Loucy (cell line): Measurements from ENCODE around the gene EIF1.

Experiments
- H2AFZ ChIP-seq: fragments of 200-600 bp; sonication (generic); 2 replicates; pipeline ENCODE4 v1.6.0; 2016; ENCODE audit warnings: antibody characterized with exemption, mild to moderate bottlenecking, low read length, moderate library complexity
- H3F3A ChIP-seq: fragments of 200-600 bp; 2 replicates; pipeline ENCODE4 v1.6.0; 2016; ENCODE audit warnings: antibody characterized with exemption, low read depth, mild to moderate bottlenecking
- H3K27me3 ChIP-seq: fragments of 200-600 bp; sonication (generic); 2 replicates; pipeline ENCODE4 v1.6.1; 2014; ENCODE audit warnings: low read length, mild to moderate bottlenecking; ENCODE audit not compliant: insufficient read depth, poor library complexity, severe bottlenecking
- H3K36me3 ChIP-seq: fragments of 200-600 bp; sonication (generic); 2 replicates; pipeline ENCODE4 v1.6.1; 2016; ENCODE audit warnings: low read length; ENCODE audit not compliant: insufficient read depth
- H3K4me1 ChIP-seq: fragments of 200-600 bp; sonication (generic); 2 replicates; pipeline ENCODE4 v1.5.1; 2014; ENCODE audit warnings: low read length, mild to moderate bottlenecking; ENCODE audit not compliant: insufficient read depth, poor library complexity, severe bottlenecking
- H3K4me2 ChIP-seq: fragments of 200-600 bp; sonication (generic); 2 replicates; pipeline ENCODE4 v1.6.0; 2014; ENCODE audit warnings: antibody characterized with exemption, low read length, low read depth, mild to moderate bottlenecking; ENCODE audit not compliant: poor library complexity, severe bottlenecking
- H3K4me3 ChIP-seq: fragments of 200-600 bp; sonication (generic); 2 replicates; pipeline ENCODE4 v1.5.1; 2014; ENCODE audit warnings: low read length, mild to moderate bottlenecking, mixed read lengths; ENCODE audit not compliant: poor library complexity, severe bottlenecking
- H3K79me2 ChIP-seq: fragments of 200-600 bp; sonication (generic); 2 replicates; pipeline ENCODE4 v1.6.1; 2014; ENCODE audit warnings: low read length; ENCODE audit not compliant: insufficient read depth
- H3K9ac ChIP-seq: fragments of 200-600 bp; sonication (generic); 2 replicates; pipeline ENCODE4 v1.6.0; 2014; ENCODE audit warnings: mild to moderate bottlenecking, low read depth, low read length, moderate library complexity; ENCODE audit not compliant: poor library complexity, severe bottlenecking
- H3K9me2 ChIP-seq: fragments of 200-600 bp; sonication (generic); replicated peaks from 2 replicates; pipeline ENCODE4 v1.6.1; 2016; ENCODE audit warnings: low read depth, low read length, mixed read lengths
- H3K9me3 ChIP-seq: fragments of 200-600 bp; sonication (generic); 2 replicates; pipeline ENCODE4 v1.6.1; 2014; ENCODE audit warnings: mild to moderate bottlenecking, antibody characterized with exemption, low read length, low read depth; ENCODE audit not compliant: insufficient read depth
- H4K20me1 ChIP-seq: fragments of 200-600 bp; sonication (generic); 2 replicates; pipeline ENCODE4 v1.6.0; 2014; ENCODE audit warnings: antibody characterized with exemption, low read length, mild to moderate bottlenecking; ENCODE audit not compliant: insufficient read depth, poor library complexity, severe bottlenecking
- EZH2phosphoT487 ChIP-seq: fragments of 200-600 bp; IDR thresholded peaks from 2 replicates; pipeline ENCODE4 v1.6.1; 2018; ENCODE audit warnings: antibody characterized with exemption, mild to moderate bottlenecking, moderate library complexity, borderline replicate concordance
- TF ChIP-seq, protein P1 (sequence below): fragments of 200-600 bp; sonication (generic); conservative IDR thresholded peaks from 2 replicates; pipeline ENCODE4 v1.5.1; 2014; ENCODE audit warnings: mild to moderate bottlenecking, antibody characterized with exemption, low read length

The EIF1 gene

DNA sequence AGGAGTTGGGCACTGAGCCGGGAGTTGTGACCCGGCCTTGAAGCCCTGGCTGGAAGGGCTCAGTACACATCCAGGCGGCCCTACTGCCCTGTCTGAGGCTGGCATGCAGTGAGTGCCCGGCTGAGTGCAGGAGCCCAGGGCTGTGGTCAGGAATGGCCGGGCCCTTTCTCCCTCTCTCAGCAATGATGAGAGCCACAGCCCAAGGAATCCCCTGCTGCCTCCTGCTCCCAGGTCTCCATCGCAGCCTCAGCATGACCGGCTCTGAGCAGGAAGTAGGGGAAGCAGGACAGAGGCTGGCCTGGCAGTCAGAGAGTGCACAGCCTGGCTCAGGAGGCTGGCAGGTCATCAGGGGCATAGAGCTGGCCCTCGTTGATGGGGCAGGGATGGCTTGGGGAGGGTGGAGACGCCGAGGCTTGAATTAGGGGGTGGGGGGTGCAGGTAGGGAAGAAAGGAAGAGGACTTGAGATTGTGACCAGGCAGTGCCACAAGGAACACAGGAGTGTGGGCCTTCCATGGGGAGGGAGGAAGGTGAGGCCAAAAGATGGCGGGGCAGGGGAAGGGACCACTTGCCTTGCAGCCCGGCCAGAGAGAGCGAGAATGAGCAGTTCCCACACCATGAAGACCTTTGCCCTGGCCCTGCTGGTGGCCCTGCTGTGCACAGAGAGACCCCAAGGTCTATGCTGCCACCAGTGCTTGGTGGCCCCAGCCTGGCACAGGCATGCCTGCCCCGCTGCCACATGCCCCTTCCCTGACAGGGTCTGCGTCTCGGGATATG lies 32.2 kb upstream of the EIF1 start:
- no peak overlapping the region for H3K4me2 ChIP-seq
- no peaks in the 10 kb centered on the region for H3K9me2 ChIP-seq
- H2AFZ ChIP-seq = no peak overlapping the region
- no peaks in the 10 kb centered on the region for H3K9me3 ChIP-seq
- H3K79me2 ChIP-seq = no peaks in the 10 kb centered on the region
- no peak for TF ChIP-seq EZH2phosphoT487
- TF ChIP-seq, protein P1, sequence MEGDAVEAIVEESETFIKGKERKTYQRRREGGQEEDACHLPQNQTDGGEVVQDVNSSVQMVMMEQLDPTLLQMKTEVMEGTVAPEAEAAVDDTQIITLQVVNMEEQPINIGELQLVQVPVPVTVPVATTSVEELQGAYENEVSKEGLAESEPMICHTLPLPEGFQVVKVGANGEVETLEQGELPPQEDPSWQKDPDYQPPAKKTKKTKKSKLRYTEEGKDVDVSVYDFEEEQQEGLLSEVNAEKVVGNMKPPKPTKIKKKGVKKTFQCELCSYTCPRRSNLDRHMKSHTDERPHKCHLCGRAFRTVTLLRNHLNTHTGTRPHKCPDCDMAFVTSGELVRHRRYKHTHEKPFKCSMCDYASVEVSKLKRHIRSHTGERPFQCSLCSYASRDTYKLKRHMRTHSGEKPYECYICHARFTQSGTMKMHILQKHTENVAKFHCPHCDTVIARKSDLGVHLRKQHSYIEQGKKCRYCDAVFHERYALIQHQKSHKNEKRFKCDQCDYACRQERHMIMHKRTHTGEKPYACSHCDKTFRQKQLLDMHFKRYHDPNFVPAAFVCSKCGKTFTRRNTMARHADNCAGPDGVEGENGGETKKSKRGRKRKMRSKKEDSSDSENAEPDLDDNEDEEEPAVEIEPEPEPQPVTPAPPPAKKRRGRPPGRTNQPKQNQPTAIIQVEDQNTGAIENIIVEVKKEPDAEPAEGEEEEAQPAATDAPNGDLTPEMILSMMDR = no peak
- H3K27me3 ChIP-seq = no peaks in the 10 kb centered on the region
- no peak overlapping the region for H3K9ac ChIP-seq
- no peaks in the 10 kb centered on the region for H3K4me1 ChIP-seq
- H3F3A ChIP-seq = no peaks in the 10 kb centered on the region
- no peak overlapping the region for H3K4me3 ChIP-seq
- H4K20me1 ChIP-seq = no peaks in the 10 kb centered on the region
- H3K36me3 ChIP-seq = no peaks in the 10 kb centered on the region

- H3K4me1 ChIP-seq = no peaks in the 10 kb centered on the region
- H3F3A ChIP-seq = no peaks in the 10 kb centered on the region
- no peaks in the 10 kb centered on the region for H3K27me3 ChIP-seq
- H2AFZ ChIP-seq = no peak overlapping the region
- TF ChIP-seq, protein P1 = no peak
- no peak overlapping the region for H3K4me3 ChIP-seq
- no peaks in the 10 kb centered on the region for H3K9me3 ChIP-seq
- no peak overlapping the region for H3K4me2 ChIP-seq
- no peaks in the 10 kb centered on the region for H3K36me3 ChIP-seq
- H3K79me2 ChIP-seq = no peaks in the 10 kb centered on the region
- no peaks in the 10 kb centered on the region for H3K9me2 ChIP-seq
- no peak overlapping the region for H3K9ac ChIP-seq
- H4K20me1 ChIP-seq = no peaks in the 10 kb centered on the region
Observed at GRCh38 chr17:41657176-41657754, 31.4 kb upstream of the EIF1 start.

- Histone ChIP-seq H3K4me3 (no peak overlapping the region), H2AFZ (no peak overlapping the region), H3K4me1 (no peaks in the 10 kb centered on the region), H3K9me3 (no peaks in the 10 kb centered on the region), H3K4me2 (no peak overlapping the region), H4K20me1 (no peaks in the 10 kb centered on the region), H3K79me2 (no peaks in the 10 kb centered on the region), H3K9ac (no peak overlapping the region), H3F3A (no peaks in the 10 kb centered on the region), H3K27me3 (no peaks in the 10 kb centered on the region), H3K9me2 (no peaks in the 10 kb centered on the region), H3K36me3 (no peaks in the 10 kb centered on the region)
- TF ChIP-seq EZH2phosphoT487 = no peak
- TF ChIP-seq, protein P1 = no peak
Observed at GRCh38 chr17:41657936-41658335, 30.7 kb upstream of the EIF1 start.
